Kidney epithelial cell (primary cell): ENCODE measurements around the gene ARSG. TPM values are rescaled to one million over a fixed set of nuclear protein-coding genes. Genes with fewer than 3 reads are reported as not detected.
"Not testable (repeated sequence)": the region's sequence is repeated elsewhere in the genome, so short reads cannot be mapped to it uniquely, and the experiment has no call there.

Source experiments
- DNase-seq: peaks from one replicate; pipeline ENCODE4 v3.0.0-alpha.2; 2010; ENCODE audit warnings: low read depth
- H3K27me3 ChIP-seq: 2 replicates; pipeline ENCODE4 v1.6.0; 2011; ENCODE audit warnings: low read length; ENCODE audit not compliant: control insufficient read depth, insufficient read depth
- H3K36me3 ChIP-seq: 2 replicates; pipeline ENCODE4 v1.5.1; 2011; ENCODE audit warnings: low read length; ENCODE audit not compliant: control insufficient read depth, insufficient read depth
- H3K4me3 ChIP-seq: 2 replicates; pipeline ENCODE4 v1.5.1; 2011; ENCODE audit warnings: low read depth, mild to moderate bottlenecking, control low read depth, low read length
- CTCF ChIP-seq: IDR thresholded peaks from 2 replicates; pipeline ENCODE4 v1.5.1; 2011; ENCODE audit warnings: mild to moderate bottlenecking, moderate library complexity, low read length, control low read depth, inconsistent platforms; ENCODE audit not compliant: insufficient read depth, poor library complexity, severe bottlenecking
- total RNA-seq: library from RNA; depleted of rRNA; stranded (reverse); fragments of >200 nt; gene quantifications from 2 replicates; pipeline ENCODE4 v1.2.3, GENCODE V29; 2015

The ARSG gene
- total RNA-seq, 1 donor from 2014 or later: 2.9 TPM

- no peaks in the 10 kb centered on the region for H3K36me3 ChIP-seq
- TF ChIP-seq CTCF: no peak
- no peak for DNase-seq
- no peak overlapping the region for H3K4me3 ChIP-seq
- H3K27me3 ChIP-seq: no peaks in the 10 kb centered on the region
Observed at GRCh38 chr17:68260051-68260762, 31.1 kb upstream of the ARSG start.

DNA sequence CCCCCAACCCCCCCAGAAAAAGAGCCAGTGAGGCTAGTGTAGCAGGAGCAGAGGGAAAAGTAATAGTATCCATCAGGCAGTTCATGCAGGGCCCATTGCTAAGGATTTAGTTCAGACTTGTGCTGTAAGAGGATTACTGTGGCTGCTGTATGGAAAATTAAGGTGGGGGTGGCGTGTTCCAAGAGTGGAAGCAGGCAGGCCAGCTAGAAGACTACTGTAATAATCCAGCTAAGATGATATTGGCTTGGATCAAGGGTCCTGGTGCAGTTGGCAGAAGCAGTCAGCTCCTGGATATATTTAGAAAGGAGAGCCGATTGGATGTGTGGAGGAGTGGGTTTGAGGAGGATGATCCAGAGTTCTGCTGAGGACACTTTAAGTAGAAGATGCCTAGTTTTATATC lies 28.8 kb upstream of the ARSG start:
- not testable (repeated sequence) for H3K27me3 ChIP-seq, H3K4me3 ChIP-seq, DNase-seq, H3K36me3 ChIP-seq

DNA sequence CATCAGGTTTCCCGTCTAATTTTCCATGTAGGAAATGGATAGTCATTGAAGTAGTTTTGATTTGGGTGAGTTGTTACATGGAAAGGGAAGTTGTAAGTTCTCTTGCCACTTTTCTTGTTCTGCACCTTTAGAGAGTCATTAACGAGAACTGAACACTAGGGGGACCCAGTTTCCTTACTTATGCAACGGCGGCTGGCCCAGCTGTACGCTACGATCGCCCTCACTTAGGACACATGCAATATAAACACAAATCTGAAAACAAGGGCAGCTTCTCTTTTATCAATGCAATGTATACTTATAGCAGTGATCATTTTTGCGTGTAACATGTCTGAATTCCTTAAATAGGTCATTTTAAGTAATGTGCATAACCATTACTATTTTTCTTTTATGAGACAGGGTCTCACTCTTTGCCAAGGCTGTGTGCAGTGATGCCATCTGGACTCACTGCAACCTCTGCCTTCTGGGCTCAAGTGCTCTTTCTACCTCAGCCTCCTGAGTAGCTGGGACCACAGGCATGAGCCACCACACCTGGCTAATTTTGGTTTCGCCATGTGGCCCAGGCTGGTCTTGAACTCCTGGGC lies 28.1 kb upstream of the ARSG start:
- DNase-seq, H3K4me3 ChIP-seq, H3K27me3 ChIP-seq, H3K36me3 ChIP-seq: not testable (repeated sequence)
- TF ChIP-seq CTCF: peak; percentile 46

DNA sequence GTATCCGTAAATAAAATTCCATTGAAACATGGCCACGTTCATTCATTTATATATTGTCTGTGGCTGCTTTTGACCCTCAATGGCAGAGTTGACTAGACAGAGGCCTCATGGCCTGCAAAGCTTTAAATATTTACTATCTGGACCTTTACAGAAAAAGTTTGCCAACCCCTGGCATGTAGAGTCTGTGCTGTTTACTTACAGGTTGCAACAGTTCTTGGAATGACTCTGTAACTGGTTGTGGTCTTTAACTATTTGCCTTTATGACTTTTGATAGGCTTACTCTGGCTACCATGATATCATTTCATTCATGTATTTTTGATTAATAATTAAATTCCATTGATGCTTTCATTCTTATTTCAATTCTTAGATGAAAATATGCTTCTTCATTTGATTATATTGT lies 25.5 kb upstream of the ARSG start:
- H3K36me3 ChIP-seq, DNase-seq, H3K4me3 ChIP-seq, H3K27me3 ChIP-seq: not testable (repeated sequence)

DNA sequence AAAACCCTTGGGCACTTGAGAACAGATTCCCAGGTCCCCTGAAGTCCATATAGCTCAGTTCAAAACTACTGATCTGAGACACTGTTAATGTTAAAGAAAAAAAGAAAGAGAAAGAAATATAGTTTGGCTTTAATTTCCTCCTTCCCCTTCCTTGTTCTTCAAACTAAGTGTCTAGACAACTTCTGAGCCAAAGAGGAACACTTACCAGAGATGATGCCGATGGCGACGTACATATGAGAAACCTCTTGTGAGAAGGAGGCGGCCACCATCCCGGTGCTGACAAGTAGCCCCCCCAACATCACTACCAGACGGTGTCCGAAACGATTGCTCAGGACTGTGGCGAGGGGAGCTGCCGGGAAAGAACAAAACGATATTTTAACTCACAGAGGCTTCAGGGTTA lies 17.6 kb upstream of the ARSG start:
- no peak for TF ChIP-seq CTCF
- no peaks in the 10 kb centered on the region for H3K36me3 ChIP-seq
- DNase-seq: no peak
- H3K4me3 ChIP-seq: no peak overlapping the region
- no peaks in the 10 kb centered on the region for H3K27me3 ChIP-seq

GRCh38 chr17:68276339-68276738 lies 15.0 kb upstream of the ARSG start:
- H3K27me3 ChIP-seq, DNase-seq: not testable (repeated sequence)

GRCh38 chr17:68277807-68278206 lies 13.5 kb upstream of the ARSG start:
- Histone ChIP-seq H3K4me3 (no peak overlapping the region), H3K36me3 (no peaks in the 10 kb centered on the region), H3K27me3 (no peaks in the 10 kb centered on the region)
- no peak for DNase-seq
- TF ChIP-seq CTCF: no peak

More at GRCh38 chr17:68276339-68276738, 15.0 kb upstream of the ARSG start:
- not testable (repeated sequence) for H3K4me3 ChIP-seq, H3K36me3 ChIP-seq

- not testable (repeated sequence) for DNase-seq, H3K4me3 ChIP-seq, H3K36me3 ChIP-seq, H3K27me3 ChIP-seq
Observed at GRCh38 chr17:68281965-68282364, 9.3 kb upstream of the ARSG start.
